ENCODE results near the gene NHERF1.

DNA sequence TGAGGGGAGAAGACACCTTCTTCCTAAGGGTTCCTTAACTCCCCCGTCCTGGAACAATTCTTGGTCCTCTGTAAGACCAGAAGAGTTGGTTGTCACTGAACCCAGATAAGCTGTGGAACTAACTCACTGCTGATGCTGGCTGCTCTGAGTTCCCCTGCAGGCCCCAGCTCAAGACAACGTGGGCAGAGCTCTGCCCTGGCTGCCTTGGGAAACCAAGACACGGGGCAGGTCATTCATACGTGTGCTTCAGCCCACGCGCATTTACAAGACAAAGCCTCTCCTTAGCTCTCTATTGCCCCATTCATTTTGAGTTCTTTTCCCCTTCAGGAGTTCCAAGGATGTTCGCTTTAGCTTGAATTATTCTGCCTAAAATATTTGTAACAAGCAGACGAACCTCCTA lies 31.1 kb downstream of the NHERF1 start:
- no peak for TF ChIP-seq POLR2A (IDR thresholded peaks at IDR 0.05)
- TF ChIP-seq, protein P1, sequence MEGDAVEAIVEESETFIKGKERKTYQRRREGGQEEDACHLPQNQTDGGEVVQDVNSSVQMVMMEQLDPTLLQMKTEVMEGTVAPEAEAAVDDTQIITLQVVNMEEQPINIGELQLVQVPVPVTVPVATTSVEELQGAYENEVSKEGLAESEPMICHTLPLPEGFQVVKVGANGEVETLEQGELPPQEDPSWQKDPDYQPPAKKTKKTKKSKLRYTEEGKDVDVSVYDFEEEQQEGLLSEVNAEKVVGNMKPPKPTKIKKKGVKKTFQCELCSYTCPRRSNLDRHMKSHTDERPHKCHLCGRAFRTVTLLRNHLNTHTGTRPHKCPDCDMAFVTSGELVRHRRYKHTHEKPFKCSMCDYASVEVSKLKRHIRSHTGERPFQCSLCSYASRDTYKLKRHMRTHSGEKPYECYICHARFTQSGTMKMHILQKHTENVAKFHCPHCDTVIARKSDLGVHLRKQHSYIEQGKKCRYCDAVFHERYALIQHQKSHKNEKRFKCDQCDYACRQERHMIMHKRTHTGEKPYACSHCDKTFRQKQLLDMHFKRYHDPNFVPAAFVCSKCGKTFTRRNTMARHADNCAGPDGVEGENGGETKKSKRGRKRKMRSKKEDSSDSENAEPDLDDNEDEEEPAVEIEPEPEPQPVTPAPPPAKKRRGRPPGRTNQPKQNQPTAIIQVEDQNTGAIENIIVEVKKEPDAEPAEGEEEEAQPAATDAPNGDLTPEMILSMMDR (IDR thresholded peaks at IDR 0.05): no peak
- no peak for TF ChIP-seq POLR2AphosphoS5 (IDR thresholded peaks at IDR 0.05)
- TF ChIP-seq EP300 (IDR thresholded peaks at IDR 0.05): no peak

All from gastroesophageal sphincter (tissue), 3 donors.